K562 (cell line): ENCODE data around the gene LGALS3BP. TPM values are rescaled to one million over a fixed set of nuclear protein-coding genes. Genes with fewer than 3 reads are reported as not detected.
A peak's percentile ranks its signal among the peaks of the same experiment; 100 is the strongest.

Source experiments
- C11orf30 ChIP-seq: fragments of 450-650 bp; IDR thresholded peaks from 2 replicates; pipeline ENCODE4 v1.6.1; 2016; ENCODE audit warnings: low read depth, mild to moderate bottlenecking
- CC2D1A ChIP-seq: fragments of 450-650 bp; IDR thresholded peaks from 2 replicates; pipeline ENCODE4 v1.6.1; 2017; ENCODE audit warnings: mild to moderate bottlenecking
- CHAMP1 ChIP-seq: fragments of 450-650 bp; IDR thresholded peaks from 2 replicates; pipeline ENCODE4 v1.6.1; 2016; ENCODE audit warnings: mild to moderate bottlenecking
- HOXB6 ChIP-seq: fragments of 250-450 bp; sonication (Bioruptor Pico); IDR thresholded peaks from 2 replicates; pipeline ENCODE4 v1.5.1; 2022; ENCODE audit warnings: mild to moderate bottlenecking, borderline replicate concordance
- NCOA2 ChIP-seq, 2 experiments: fragments of 450-650 bp; IDR thresholded peaks; 2 replicates each; pipeline ENCODE4 v1.6.1; 2018; ENCODE audit warnings: mild to moderate bottlenecking in 2 of 2, moderate library complexity in 1 of 2; ENCODE audit not compliant: partially characterized antibody in 2 of 2
- RBM39 ChIP-seq: fragments of 200-400 bp; formaldehyde crosslinking; optimal IDR thresholded peaks from 2 replicates; pipeline ENCODE3; 2018; ENCODE audit warnings: low read depth, low read length
- SRSF1 ChIP-seq: fragments of 200-400 bp; formaldehyde crosslinking; IDR thresholded peaks from 2 replicates; pipeline ENCODE4 v1.6.1; 2017; ENCODE audit warnings: mild to moderate bottlenecking, low read depth, low read length, moderate library complexity
- STAT5A ChIP-seq: IDR thresholded peaks from 2 replicates; pipeline ENCODE4 v1.6.1; 2012; ENCODE audit warnings: low read length, inconsistent platforms, borderline replicate concordance
- ZNF431 ChIP-seq: sonication (generic); formaldehyde crosslinking; IDR thresholded peaks from 2 replicates; pipeline ENCODE4 v1.8.0; 2022; ENCODE audit warnings: mild to moderate bottlenecking, missing genetic modification reagents
- polyA plus RNA-seq, 8 experiments: library from polyadenylated mRNA; depleted of rRNA in 4 of 8; stranded (reverse) in 5 of 8; unstranded in 3 of 8; fragments of >200 nt; fragmentation: Nextera tagmentation in 2 of 8; fragmentation: Illumina TruSeq in 1 of 8; extraction: Ambion mirVana in 2 of 8; extraction: Trizol in 1 of 8; gene quantifications; 2 replicates each; pipeline versions ENCODE4 v1.2.1 to v1.2.3, GENCODE V29; 2011 to 2014; ENCODE audit warnings: inconsistent platforms in 1 of 8, missing spikeins in 1 of 8
- total RNA-seq, 7 experiments: library from RNA; depleted of rRNA in 6 of 7; stranded (reverse); fragments of >200 nt in 6 of 7; fragmentation: Illumina TruSeq in 2 of 7; extraction: Trizol in 2 of 7; gene quantifications; 2 replicates each; pipeline versions ENCODE4 v1.2.1 to v1.2.3, GENCODE V29; 2011 to 2021; ENCODE audit warnings: low replicate concordance in 1 of 7
- TF ChIP-seq, protein P1 (sequence below): fragments of 200-600 bp; sonication (generic); IDR thresholded peaks from one replicate; pipeline ENCODE4 v1.6.1; 2012; ENCODE audit warnings: mild to moderate bottlenecking, low read depth, low read length, inconsistent platforms
- TF ChIP-seq, protein P2 (sequence below): fragments of 250-450 bp; sonication (Bioruptor Pico); IDR thresholded peaks from 2 replicates; pipeline ENCODE4 v1.5.0; 2022; ENCODE audit warnings: mild to moderate bottlenecking

The LGALS3BP gene
- total and polyA plus RNA-seq, 9 of the 15 experiments (the other 6 are each of a cell fraction or from before 2014, with no cell fraction given), result 0.39 to 5.3 (median 3.2) TPM

DNA sequence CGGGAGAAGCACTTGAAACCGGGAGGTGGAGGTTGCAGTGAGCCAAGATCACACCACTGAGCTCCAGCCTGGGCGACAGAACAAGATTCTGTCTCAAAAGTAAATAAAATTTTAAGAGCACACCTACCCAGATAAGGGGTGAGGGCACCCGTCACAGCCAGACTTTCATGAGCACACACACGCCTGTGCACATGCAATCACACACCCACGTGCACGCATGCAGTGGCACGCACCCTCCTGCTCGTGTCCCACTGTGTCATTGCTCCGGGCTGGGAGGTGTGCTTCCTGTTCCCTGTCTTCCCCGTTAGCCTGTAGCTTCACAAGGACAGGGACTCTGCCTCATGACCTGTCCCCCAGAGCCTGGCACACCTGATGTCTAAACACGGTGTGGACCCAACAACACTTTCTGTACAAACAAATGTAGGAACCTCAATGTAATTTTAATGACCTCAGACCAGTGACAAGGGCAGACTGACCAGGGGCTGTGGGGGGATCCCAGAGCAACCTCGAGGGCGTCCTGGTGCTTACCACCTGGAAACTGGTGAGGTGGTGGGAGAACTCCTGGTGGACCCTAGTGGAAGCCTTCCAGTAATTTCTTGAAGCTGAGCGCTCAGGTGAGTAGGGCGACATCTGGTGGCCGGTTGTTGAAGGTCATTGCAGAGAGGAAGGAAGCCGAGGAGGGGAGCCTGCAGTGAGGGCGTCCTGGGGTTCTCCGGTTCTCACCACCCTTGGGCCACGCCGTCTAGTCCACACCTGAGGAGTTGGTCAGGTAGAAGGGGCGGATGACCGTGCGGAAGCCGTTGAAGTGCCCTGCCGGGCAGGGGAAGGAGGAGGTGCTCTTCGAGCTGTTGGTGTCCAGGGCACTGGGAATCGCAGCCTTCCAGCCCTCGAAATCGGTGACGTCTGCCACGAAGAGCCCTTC lies 8.6 kb downstream of the LGALS3BP start (continued):
- TF ChIP-seq, protein P1, sequence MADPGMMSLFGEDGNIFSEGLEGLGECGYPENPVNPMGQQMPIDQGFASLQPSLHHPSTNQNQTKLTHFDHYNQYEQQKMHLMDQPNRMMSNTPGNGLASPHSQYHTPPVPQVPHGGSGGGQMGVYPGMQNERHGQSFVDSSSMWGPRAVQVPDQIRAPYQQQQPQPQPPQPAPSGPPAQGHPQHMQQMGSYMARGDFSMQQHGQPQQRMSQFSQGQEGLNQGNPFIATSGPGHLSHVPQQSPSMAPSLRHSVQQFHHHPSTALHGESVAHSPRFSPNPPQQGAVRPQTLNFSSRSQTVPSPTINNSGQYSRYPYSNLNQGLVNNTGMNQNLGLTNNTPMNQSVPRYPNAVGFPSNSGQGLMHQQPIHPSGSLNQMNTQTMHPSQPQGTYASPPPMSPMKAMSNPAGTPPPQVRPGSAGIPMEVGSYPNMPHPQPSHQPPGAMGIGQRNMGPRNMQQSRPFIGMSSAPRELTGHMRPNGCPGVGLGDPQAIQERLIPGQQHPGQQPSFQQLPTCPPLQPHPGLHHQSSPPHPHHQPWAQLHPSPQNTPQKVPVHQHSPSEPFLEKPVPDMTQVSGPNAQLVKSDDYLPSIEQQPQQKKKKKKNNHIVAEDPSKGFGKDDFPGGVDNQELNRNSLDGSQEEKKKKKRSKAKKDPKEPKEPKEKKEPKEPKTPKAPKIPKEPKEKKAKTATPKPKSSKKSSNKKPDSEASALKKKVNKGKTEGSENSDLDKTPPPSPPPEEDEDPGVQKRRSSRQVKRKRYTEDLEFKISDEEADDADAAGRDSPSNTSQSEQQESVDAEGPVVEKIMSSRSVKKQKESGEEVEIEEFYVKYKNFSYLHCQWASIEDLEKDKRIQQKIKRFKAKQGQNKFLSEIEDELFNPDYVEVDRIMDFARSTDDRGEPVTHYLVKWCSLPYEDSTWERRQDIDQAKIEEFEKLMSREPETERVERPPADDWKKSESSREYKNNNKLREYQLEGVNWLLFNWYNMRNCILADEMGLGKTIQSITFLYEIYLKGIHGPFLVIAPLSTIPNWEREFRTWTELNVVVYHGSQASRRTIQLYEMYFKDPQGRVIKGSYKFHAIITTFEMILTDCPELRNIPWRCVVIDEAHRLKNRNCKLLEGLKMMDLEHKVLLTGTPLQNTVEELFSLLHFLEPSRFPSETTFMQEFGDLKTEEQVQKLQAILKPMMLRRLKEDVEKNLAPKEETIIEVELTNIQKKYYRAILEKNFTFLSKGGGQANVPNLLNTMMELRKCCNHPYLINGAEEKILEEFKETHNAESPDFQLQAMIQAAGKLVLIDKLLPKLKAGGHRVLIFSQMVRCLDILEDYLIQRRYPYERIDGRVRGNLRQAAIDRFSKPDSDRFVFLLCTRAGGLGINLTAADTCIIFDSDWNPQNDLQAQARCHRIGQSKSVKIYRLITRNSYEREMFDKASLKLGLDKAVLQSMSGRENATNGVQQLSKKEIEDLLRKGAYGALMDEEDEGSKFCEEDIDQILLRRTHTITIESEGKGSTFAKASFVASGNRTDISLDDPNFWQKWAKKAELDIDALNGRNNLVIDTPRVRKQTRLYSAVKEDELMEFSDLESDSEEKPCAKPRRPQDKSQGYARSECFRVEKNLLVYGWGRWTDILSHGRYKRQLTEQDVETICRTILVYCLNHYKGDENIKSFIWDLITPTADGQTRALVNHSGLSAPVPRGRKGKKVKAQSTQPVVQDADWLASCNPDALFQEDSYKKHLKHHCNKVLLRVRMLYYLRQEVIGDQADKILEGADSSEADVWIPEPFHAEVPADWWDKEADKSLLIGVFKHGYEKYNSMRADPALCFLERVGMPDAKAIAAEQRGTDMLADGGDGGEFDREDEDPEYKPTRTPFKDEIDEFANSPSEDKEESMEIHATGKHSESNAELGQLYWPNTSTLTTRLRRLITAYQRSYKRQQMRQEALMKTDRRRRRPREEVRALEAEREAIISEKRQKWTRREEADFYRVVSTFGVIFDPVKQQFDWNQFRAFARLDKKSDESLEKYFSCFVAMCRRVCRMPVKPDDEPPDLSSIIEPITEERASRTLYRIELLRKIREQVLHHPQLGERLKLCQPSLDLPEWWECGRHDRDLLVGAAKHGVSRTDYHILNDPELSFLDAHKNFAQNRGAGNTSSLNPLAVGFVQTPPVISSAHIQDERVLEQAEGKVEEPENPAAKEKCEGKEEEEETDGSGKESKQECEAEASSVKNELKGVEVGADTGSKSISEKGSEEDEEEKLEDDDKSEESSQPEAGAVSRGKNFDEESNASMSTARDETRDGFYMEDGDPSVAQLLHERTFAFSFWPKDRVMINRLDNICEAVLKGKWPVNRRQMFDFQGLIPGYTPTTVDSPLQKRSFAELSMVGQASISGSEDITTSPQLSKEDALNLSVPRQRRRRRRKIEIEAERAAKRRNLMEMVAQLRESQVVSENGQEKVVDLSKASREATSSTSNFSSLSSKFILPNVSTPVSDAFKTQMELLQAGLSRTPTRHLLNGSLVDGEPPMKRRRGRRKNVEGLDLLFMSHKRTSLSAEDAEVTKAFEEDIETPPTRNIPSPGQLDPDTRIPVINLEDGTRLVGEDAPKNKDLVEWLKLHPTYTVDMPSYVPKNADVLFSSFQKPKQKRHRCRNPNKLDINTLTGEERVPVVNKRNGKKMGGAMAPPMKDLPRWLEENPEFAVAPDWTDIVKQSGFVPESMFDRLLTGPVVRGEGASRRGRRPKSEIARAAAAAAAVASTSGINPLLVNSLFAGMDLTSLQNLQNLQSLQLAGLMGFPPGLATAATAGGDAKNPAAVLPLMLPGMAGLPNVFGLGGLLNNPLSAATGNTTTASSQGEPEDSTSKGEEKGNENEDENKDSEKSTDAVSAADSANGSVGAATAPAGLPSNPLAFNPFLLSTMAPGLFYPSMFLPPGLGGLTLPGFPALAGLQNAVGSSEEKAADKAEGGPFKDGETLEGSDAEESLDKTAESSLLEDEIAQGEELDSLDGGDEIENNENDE, result no peak
- TF ChIP-seq STAT5A (no peak), CHAMP1 (no peak), RBM39 (no peak), CC2D1A (peak; percentile 59; the same call in 1 of the 2 replicates), SRSF1 (no peak), C11orf30 (no peak), ZNF431 (no peak), HOXB6 (no peak), NCOA2 (IDR thresholded peaks at IDR 0.05; ENCODE audit: partially characterized antibody in 2 of 2) (no peak)
- TF ChIP-seq, protein P2, sequence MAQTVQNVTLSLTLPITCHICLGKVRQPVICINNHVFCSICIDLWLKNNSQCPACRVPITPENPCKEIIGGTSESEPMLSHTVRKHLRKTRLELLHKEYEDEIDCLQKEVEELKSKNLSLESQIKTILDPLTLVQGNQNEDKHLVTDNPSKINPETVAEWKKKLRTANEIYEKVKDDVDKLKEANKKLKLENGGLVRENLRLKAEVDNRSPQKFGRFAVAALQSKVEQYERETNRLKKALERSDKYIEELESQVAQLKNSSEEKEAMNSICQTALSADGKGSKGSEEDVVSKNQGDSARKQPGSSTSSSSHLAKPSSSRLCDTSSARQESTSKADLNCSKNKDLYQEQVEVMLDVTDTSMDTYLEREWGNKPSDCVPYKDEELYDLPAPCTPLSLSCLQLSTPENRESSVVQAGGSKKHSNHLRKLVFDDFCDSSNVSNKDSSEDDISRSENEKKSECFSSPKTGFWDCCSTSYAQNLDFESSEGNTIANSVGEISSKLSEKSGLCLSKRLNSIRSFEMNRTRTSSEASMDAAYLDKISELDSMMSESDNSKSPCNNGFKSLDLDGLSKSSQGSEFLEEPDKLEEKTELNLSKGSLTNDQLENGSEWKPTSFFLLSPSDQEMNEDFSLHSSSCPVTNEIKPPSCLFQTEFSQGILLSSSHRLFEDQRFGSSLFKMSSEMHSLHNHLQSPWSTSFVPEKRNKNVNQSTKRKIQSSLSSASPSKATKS (CRISPR knock-in tag), result no peak
